HG03432 (cell line): ENCODE results near the gene CEP170B.
"Not testable (repeated sequence)": the region's sequence is repeated elsewhere in the genome, so short reads cannot be mapped to it uniquely, and the experiment has no call there.

Experiments used
- ATAC-seq: cut with Tn5 transposase; IDR thresholded peaks from one replicate; pipeline ENCODE4 v1.9.1; 2021; ENCODE audit warnings: mild to moderate bottlenecking, moderate library complexity; ENCODE audit not compliant: unreplicated experiment

Gene CEP170B

DNA sequence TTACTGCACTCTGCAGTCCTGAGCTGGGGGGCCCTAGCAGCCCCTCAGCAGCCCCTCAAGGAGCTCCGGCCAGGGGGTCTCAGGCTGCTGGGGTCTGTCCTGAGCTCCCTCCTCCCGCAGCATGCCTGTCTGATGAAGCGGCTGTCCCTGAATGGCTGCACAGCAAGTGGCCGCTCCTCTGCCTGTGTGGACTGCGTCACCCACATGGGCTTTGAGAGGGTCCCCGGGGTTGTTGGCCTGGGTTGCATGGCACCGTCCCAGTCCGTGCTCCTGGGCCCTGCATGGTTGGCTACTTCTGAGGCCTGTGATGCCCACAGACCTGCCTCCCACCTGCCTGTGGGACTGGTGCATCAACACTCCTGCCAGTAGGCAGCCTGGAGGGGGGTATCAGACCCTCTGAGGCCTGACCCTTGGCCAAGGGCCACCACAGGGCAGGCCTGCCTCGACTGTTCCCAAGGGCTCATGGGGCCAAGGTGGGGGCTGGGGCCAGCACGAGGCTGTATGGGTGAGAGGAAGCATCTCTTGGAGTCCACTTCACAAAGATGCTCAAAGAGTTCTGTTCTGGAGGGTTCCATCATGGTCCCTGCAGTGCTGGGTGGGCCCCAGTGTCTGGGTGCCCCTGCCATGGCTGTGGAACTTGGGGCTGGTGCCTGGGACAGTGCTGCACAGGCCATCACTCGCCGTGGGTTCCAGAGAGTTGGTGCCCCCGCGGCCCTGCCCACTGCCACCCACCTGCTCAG is 12.2 kb downstream of the CEP170B start:
- ATAC-seq: no peak

- no peak for ATAC-seq
These were observed 12.9 kb downstream of the CEP170B start for GRCh38 chr14:104877806-104878550.

DNA sequence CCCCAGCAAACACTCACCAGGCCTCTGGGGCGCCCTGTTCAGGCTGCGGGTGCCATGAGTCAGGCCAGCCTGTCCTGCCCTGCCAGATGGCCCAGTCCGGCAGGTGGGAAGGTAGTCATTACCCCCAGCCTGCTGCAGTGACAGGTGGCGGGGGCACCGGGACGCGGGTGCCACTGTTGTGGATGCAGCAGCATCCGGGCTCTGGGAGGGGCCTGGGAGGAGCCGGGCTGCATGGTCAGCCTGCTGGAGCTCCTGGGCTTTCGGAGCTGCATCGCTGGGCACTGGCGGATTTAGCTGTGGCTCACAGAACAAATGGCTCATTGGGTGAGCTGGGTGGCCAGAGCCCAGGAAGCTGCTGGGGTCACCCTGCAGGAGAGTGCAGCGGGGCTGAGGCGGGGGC is 13.5 kb downstream of the CEP170B start:
- ATAC-seq: no peak

DNA sequence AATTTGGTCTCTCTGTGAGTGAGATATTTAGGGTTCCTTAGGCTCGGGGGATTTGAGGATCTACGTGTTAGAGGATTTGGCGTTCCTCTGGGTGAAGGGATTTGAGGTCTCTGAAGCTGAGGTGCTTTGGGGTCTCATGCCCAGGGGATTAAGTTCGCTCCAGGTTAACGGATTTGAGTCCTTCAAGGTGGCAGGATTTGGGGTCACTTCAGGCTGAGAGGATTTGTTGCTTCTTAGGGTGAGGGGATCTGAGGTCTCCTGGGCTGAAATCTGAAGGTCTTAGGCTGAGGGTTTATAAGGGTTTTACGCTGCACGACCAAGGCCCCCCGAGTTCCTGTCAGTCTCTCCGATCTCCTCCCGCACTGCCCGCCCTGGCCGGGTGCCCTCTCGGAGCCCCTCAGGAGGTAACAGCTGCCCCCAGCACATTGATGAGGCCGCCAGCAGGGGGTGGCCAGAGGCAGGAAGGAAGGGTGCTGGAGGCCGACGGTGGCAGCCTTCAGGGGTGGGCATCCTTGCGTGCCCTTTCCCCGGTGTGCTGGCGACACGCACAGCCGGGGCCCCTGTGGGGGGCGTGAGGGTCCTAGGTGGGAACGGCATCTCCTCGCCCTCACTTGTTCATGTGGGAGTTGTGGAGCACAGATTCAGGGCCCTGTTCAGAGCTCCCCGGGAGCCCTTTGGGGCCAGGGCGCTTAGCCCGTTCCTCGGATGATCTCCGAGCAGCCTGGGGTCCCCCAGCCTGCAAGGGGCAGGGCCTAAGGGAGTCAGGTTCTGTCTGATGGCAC is 14.3 kb downstream of the CEP170B start:
- no peak for ATAC-seq

- ATAC-seq: no peak
These were observed 15.0 kb downstream of the CEP170B start for GRCh38 chr14:104879983-104880565.

- ATAC-seq: no peak
These were observed 15.6 kb downstream of the CEP170B start for GRCh38 chr14:104880584-104881210.

- ATAC-seq: no peak
These were observed 16.4 kb downstream of the CEP170B start for GRCh38 chr14:104881369-104881979.

DNA sequence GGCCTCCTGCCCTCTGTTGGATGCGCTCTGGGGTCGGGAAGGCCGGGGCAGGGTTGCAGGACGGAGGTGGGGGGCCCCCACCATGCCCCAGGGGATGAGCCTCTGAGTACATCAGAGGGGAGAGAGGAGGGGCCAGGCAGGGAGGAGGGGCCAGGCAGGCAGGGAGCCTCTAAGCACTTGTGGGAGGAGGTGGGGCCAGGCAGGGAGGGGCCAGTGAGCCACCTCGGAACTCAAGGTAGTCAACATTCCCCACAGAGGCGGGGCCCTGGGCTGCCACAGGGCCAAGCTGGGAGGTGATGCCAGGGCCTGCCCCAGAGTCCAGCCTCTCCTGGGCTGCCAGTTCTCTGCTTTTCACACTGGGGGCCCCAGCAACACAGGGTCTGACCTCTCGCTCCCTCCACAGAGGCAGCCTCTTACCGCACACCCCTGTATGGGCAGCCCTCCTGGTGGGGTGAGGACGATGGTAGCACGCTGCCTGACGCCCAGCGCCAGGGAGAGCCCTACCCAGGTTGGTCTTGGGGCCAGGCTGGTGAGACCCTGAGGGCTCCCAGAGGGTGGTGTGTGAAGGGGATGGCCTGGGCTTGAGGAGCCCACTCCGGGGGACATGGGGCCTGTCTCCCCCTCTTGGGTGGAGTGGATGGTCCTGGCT is 17.4 kb downstream of the CEP170B start:
- no peak for ATAC-seq

DNA sequence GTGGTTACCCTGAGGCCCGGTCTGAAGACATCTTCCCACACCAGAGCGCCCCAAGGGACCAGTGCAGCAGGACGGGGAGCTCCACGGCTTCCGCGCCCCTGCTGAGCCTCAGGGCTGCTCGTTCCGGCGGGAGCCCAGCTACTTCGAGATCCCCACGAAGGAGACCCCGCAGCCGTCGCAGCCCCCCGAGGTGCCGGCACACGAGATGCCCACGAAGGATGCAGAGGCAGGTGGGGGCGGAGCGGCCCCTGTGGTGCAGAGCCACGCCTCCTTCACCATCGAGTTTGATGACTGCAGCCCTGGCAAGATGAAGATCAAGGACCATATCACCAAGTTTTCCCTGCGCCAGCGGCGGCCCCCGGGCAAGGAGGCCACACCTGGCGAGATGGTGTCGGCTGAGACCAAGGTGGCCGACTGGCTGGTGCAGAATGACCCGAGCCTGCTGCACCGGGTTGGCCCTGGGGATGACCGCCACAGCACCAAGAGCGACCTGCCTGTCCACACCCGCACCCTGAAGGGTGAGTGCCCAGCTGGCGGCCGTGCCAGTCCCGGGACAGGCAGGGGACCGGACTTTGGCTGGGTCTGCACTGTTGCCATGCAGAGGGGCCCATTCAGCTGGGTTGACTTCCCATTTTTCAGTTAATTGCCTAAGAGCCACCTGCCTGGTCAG is 18.1 kb downstream of the CEP170B start:
- no peak for ATAC-seq

DNA sequence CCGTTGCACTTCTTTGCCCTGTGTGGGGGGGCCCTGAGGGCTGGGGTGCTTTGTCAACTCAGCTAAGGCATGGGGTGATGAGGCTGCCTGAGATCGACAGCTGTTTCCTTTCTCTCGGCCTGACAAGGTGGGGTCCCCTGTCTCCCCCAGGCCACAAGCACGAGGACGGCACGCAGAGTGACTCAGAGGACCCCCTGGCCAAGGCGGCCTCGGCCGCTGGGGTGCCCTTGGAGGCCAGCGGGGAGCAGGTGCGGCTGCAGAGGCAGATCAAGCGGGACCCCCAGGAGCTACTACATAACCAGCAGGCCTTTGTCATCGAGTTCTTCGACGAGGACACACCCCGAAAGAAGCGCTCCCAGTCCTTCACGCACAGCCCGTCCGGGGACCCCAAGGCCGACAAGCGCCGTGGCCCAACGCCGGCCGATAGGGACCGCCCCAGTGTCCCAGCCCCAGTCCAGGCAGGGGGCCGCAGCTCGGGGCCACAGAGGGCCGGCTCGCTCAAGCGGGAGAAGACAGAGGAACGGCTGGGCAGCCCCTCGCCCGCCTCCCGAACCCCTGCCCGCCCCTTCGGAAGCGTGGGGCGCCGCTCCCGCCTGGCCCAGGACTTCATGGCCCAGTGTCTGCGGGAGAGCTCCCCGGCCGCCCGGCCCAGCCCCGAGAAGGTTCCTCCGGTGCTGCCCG is 18.8 kb downstream of the CEP170B start:
- no peak for ATAC-seq

GRCh38 chr14:104884381-104884780 is 19.3 kb downstream of the CEP170B start:
- ATAC-seq: not testable (repeated sequence)

GRCh38 chr14:104885031-104885972 is 20.2 kb downstream of the CEP170B start:
- no peak for ATAC-seq

DNA sequence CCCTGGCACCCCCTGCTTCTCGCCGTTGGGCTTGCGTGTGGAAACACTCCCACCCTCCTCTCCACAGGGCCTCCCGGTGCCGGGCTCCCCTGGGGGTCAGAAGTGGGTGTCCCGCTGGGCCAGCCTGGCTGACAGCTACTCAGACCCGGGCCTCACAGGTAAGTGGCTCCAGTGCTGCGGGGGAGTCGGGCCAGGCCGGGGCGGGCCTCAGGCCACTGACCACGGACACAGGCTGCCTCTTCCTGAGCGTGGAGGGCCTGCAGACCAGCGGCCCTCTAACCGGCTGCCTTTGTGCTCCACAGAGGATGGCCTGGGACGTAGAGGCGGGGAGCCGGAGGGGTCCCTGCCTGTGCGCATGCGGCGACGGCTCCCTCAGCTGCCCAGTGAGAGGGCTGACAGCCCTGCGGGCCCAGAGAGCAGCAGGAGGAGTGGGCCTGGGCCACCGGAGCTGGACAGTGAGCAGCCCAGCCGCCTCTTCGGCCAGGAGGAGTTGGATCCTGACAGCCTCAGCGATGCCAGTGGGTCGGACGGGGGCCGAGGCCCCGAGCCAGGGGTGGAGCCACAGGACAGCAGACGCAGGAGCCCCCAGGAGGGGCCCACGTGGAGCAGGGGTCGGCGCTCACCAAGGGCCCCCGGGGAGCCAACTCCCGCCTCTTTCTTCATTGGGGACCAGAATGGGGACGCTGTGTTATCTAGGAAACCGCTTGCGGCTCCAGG is 21.1 kb downstream of the CEP170B start:
- ATAC-seq: no peak

- ATAC-seq: no peak
These were observed 21.9 kb downstream of the CEP170B start for GRCh38 chr14:104886690-104887622.

- no peak for ATAC-seq
These were observed 22.8 kb downstream of the CEP170B start for GRCh38 chr14:104887623-104888488.
